IMR-90 (cell line): ENCODE measurements around the gene MAML1. TPM values are rescaled to one million over a fixed set of nuclear protein-coding genes. Genes with fewer than 3 reads are reported as not detected.

ENCODE experiments used
- ELK1 ChIP-seq: fragments of 150-350 bp; IDR thresholded peaks from 2 replicates; pipeline ENCODE4 v1.6.1; 2016; ENCODE audit warnings: low read depth, mild to moderate bottlenecking, low read length, moderate library complexity, borderline replicate concordance
- MAFK ChIP-seq: IDR thresholded peaks from 2 replicates; pipeline ENCODE4 v1.6.1; 2012; ENCODE audit warnings: low read depth, low read length, improper control_type of control experiment
- NFE2L2 ChIP-seq: fragments of 150-350 bp; IDR thresholded peaks from 2 replicates; pipeline ENCODE4 v1.6.1; 2016; ENCODE audit warnings: low read depth, mild to moderate bottlenecking, low read length
- RCOR1 ChIP-seq: IDR thresholded peaks from 2 replicates; pipeline ENCODE4 v1.6.1; 2012; ENCODE audit warnings: mild to moderate bottlenecking, low read length, improper control_type of control experiment; ENCODE audit not compliant: insufficient replicate concordance
- SMC3 ChIP-seq: fragments of 150-350 bp; IDR thresholded peaks from 2 replicates; pipeline ENCODE4 v1.6.1; 2016; ENCODE audit warnings: low read depth, mild to moderate bottlenecking, antibody characterized with exemption, low read length, moderate library complexity
- polyA plus RNA-seq, 3 experiments: library from polyadenylated mRNA; depleted of rRNA; stranded (reverse); fragments of >200 nt; gene quantifications; 2 replicates each; pipeline ENCODE4 v1.2.3, GENCODE V29; 2012; ENCODE audit warnings: low replicate concordance in 1 of 3
- total RNA-seq: library from RNA; depleted of rRNA; stranded (reverse); fragments of >200 nt; gene quantifications from 2 replicates; pipeline ENCODE4 v1.2.3, GENCODE V29; 2012

MAML1 gene
- total and polyA plus RNA-seq, 2 of the 4 experiments (the other 2 are of a cell fraction), result 4.7 to 10.2 TPM

- TF ChIP-seq ELK1 (no peak), NFE2L2 (peak; percentile 97), MAFK (peak; percentile 74), SMC3 (no peak), RCOR1 (no peak)
Measured at GRCh38 chr5:179820483-179821297, 88.1 kb downstream of the MAML1 start, which contains the start of gene SQSTM1 (continued).
